ENCODE data around the gene CBR3. TPM values are rescaled to one million over a fixed set of nuclear protein-coding genes. Genes with fewer than 3 reads are reported as not detected.
"Not testable (repeated sequence)": the region's sequence is repeated elsewhere in the genome, so short reads cannot be mapped to it uniquely, and the experiment has no call there.

CBR3 gene
- total RNA-seq, 1 donor from 2014 or later: 0.31 TPM

DNA sequence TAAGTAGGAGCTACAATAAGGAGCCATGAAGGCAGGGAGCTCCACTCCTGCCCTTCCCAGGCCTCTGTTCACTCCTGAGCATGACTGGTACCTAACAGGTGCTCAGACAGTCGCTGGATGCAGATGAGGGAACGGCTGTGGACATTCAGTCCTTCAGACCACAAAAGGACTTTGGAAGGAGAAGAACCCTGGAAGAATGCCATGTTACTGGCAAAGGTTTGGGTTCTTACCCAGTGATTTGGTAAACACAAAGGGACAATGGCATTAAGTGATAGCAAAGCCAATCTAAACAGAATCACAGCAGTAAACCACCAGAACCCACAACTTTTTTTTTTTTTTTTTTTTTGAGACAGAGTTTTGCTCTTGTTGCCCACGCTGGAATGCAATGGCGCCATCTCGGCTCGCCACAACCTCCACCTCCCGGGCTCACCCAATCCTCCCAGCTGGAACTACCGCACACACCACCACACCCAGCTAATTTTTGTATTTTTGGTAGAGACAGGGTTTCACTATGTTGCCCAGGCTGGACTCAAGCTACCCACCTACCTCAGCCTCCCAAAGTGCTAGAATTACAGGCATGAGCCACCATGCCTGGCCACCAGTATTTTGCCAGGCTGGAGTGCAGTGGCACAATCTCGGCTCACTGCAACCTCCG lies 7.5 kb upstream of the CBR3 start:
- H3K4me1 Mint-ChIP-seq: peaks cover 4% of the 10 kb centered on the region
- H3K9me3 Mint-ChIP-seq: no peaks in the 10 kb centered on the region
- peaks cover 16% of the 10 kb centered on the region for H3K27me3 Mint-ChIP-seq (ENCODE audit: low read depth)
- H3K36me3 Mint-ChIP-seq: no peaks in the 10 kb centered on the region
- no peak overlapping the region for H3K4me3 Mint-ChIP-seq
- no peak for TF ChIP-seq CTCF (IDR thresholded peaks at IDR 0.05; ENCODE audit: unreplicated experiment)
- DNase-seq (ENCODE audit: low spot score in 2 of 2, unreplicated experiment in 2 of 2): no peak
- no peak overlapping the region for H3K27ac Mint-ChIP-seq

DNA sequence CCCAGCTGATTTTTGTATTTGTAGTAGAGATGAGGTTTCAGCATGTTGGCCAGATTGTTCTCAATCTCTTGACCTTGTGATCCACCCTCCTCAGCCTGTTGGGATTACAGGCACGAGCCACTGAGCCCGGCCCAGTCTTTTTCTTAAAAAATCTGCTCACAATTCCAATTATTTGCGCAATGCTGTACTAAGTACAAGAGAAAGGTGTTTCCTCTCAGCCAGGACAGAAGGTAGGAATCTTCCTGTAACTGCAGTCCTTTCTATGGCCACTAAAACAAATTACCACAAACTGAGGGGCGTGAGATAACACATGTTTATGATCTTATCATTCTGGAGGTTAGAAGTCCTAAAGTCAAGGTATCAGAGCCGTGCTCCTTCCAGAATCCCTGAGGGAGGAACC lies 6.9 kb upstream of the CBR3 start:
- Mint-ChIP-seq H3K4me1 (peaks cover 4% of the 10 kb centered on the region), H3K4me3 (no peak overlapping the region), H3K9me3 (no peaks in the 10 kb centered on the region), H3K27me3 (ENCODE audit: low read depth) (peaks cover 21% of the 10 kb centered on the region), H3K27ac (no peak overlapping the region), H3K36me3 (no peaks in the 10 kb centered on the region)
- no peak for DNase-seq (ENCODE audit: low spot score in 2 of 2, unreplicated experiment in 2 of 2)
- TF ChIP-seq CTCF (IDR thresholded peaks at IDR 0.05; ENCODE audit: unreplicated experiment): no peak

GRCh38 chr21:36129219-36129618 lies 5.7 kb upstream of the CBR3 start:
- no peaks in the 10 kb centered on the region for H3K9me3 Mint-ChIP-seq
- H3K4me1 Mint-ChIP-seq: peaks cover 4% of the 10 kb centered on the region
- H3K4me3 Mint-ChIP-seq: peak overlapping the region; percentile 47
- H3K27ac Mint-ChIP-seq: no peak overlapping the region
- TF ChIP-seq CTCF (IDR thresholded peaks at IDR 0.05; ENCODE audit: unreplicated experiment): no peak
- no peaks in the 10 kb centered on the region for H3K36me3 Mint-ChIP-seq
- peaks cover 29% of the 10 kb centered on the region for H3K27me3 Mint-ChIP-seq (ENCODE audit: low read depth)
- DNase-seq (ENCODE audit: low spot score in 2 of 2, unreplicated experiment in 2 of 2): no peak

DNA sequence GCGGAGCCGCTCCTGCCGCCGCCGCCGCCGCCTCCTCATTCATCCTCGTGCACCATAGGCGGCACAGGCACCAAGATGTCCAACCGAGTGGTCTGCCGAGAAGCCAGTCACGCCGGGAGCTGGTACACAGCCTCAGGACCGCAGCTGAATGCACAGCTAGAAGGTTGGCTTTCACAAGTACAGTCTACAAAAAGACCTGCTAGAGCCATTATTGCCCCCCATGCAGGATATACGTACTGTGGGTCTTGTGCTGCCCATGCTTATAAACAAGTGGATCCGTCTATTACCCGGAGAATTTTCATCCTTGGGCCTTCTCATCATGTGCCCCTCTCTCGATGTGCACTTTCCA lies 4.5 kb upstream of the CBR3 start:
- not testable (repeated sequence) for H3K36me3 Mint-ChIP-seq; H3K9me3 Mint-ChIP-seq; DNase-seq (ENCODE audit: low spot score in 2 of 2, unreplicated experiment in 2 of 2); H3K4me1 Mint-ChIP-seq; H3K27ac Mint-ChIP-seq
- peaks cover 40% of the 10 kb centered on the region for H3K27me3 Mint-ChIP-seq (ENCODE audit: low read depth)
- peak overlapping the region; percentile 83 for H3K4me3 Mint-ChIP-seq

- not testable (repeated sequence) for H3K27ac Mint-ChIP-seq; DNase-seq (ENCODE audit: low spot score in 2 of 2, unreplicated experiment in 2 of 2); H3K36me3 Mint-ChIP-seq; H3K9me3 Mint-ChIP-seq
- H3K27me3 Mint-ChIP-seq (ENCODE audit: low read depth): peaks cover 43% of the 10 kb centered on the region
- peak overlapping the region; percentile 83 for H3K4me3 Mint-ChIP-seq
- peaks cover 12% of the 10 kb centered on the region for H3K4me1 Mint-ChIP-seq
Measured at GRCh38 chr21:36130839-36131238, 4.0 kb upstream of the CBR3 start.

DNA sequence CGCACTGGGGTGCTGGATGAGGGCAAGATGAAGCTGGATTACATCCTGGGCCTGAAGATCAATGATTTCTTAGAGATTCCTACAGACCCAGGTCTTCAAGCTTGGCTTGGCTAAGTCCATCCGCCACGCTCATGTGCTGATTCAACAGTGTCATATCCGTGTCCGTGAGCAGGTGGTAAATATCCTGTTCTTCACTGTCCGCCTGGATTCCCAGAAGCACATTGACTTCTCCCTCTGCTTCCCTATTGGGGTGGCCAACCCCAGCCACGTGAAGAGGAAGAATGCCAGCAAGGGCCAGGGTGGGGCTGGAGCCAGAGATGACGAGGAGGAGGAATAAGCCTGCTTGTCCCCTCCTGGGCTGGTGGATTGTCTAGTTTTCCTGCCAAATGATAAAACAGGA lies 2.2 kb upstream of the CBR3 start:
- no peak overlapping the region for H3K27ac Mint-ChIP-seq
- no peak for DNase-seq (ENCODE audit: low spot score in 2 of 2, unreplicated experiment in 2 of 2)
- peaks cover 60% of the 10 kb centered on the region for H3K27me3 Mint-ChIP-seq (ENCODE audit: low read depth)
- H3K36me3 Mint-ChIP-seq: no peaks in the 10 kb centered on the region
- peaks cover 15% of the 10 kb centered on the region for H3K4me1 Mint-ChIP-seq
- no peaks in the 10 kb centered on the region for H3K9me3 Mint-ChIP-seq
- TF ChIP-seq CTCF (IDR thresholded peaks at IDR 0.05; ENCODE audit: unreplicated experiment): no peak
- H3K4me3 Mint-ChIP-seq: no peak overlapping the region
